ENCODE data around the gene LILRB3.
"Not testable (repeated sequence)": the region's sequence is repeated elsewhere in the genome, so short reads cannot be mapped to it uniquely, and the experiment has no call there.

Gene LILRB3

GRCh38 chr19:54222474-54223276, at the start of gene LILRB3:
Gene LILRB3 (minus strand): TSS chr19:54223007. CDS start chr19:54222976, 31 bp downstream.
- not testable (repeated sequence) for H3K27me3 ChIP-seq (ENCODE audit: low read depth, low read length); H3K4me1 ChIP-seq (ENCODE audit: control insufficient read depth in 1 of 2, insufficient read depth in 2 of 2, low read length in 2 of 2); H3K27ac ChIP-seq (ENCODE audit: low read length); H3K36me3 ChIP-seq (ENCODE audit: control insufficient read depth in 1 of 2, insufficient read depth in 2 of 2, low read length in 2 of 2); H3K9me3 ChIP-seq (ENCODE audit: control insufficient read depth in 1 of 2, low read length in 2 of 2)
- peak within 1 kb of the TSS in 1 of 2 donors; percentile 33 for H3K4me3 ChIP-seq (ENCODE audit: low read depth in 1 of 2, low read length in 2 of 2)

- not testable (repeated sequence) for H3K4me1 ChIP-seq (ENCODE audit: control insufficient read depth in 1 of 2, insufficient read depth in 2 of 2, low read length in 2 of 2); H3K36me3 ChIP-seq (ENCODE audit: control insufficient read depth in 1 of 2, insufficient read depth in 2 of 2, low read length in 2 of 2); H3K27me3 ChIP-seq (ENCODE audit: low read depth, low read length); H3K27ac ChIP-seq (ENCODE audit: low read length); H3K4me3 ChIP-seq (ENCODE audit: low read depth in 1 of 2, low read length in 2 of 2); H3K9me3 ChIP-seq (ENCODE audit: control insufficient read depth in 1 of 2, low read length in 2 of 2)
Observed at GRCh38 chr19:54272181-54272580, 49.4 kb upstream of the LILRB3 start.

- not testable (repeated sequence) for H3K27ac ChIP-seq (ENCODE audit: low read length)
Observed at GRCh38 chr19:54271587-54271986, 48.8 kb upstream of the LILRB3 start.

GRCh38 chr19:54271106-54271505, 48.3 kb upstream of the LILRB3 start:
- Histone ChIP-seq H3K9me3 (ENCODE audit: control insufficient read depth in 1 of 2, low read length in 2 of 2) (no peaks in the 10 kb centered on the region), H3K27ac (ENCODE audit: low read length) (no peak overlapping the region), H3K27me3 (ENCODE audit: low read depth, low read length) (no peaks in the 10 kb centered on the region), H3K4me1 (ENCODE audit: control insufficient read depth in 1 of 2, insufficient read depth in 2 of 2, low read length in 2 of 2) (no peaks in the 10 kb centered on the region), H3K4me3 (ENCODE audit: low read depth in 1 of 2, low read length in 2 of 2) (no peak overlapping the region), H3K36me3 (ENCODE audit: control insufficient read depth in 1 of 2, insufficient read depth in 2 of 2, low read length in 2 of 2) (no peaks in the 10 kb centered on the region)

More at GRCh38 chr19:54271587-54271986, 48.8 kb upstream of the LILRB3 start:
- not testable (repeated sequence) for H3K9me3 ChIP-seq (ENCODE audit: control insufficient read depth in 1 of 2, low read length in 2 of 2); H3K4me3 ChIP-seq (ENCODE audit: low read depth in 1 of 2, low read length in 2 of 2); H3K36me3 ChIP-seq (ENCODE audit: control insufficient read depth in 1 of 2, insufficient read depth in 2 of 2, low read length in 2 of 2); H3K27me3 ChIP-seq (ENCODE audit: low read depth, low read length); H3K4me1 ChIP-seq (ENCODE audit: control insufficient read depth in 1 of 2, insufficient read depth in 2 of 2, low read length in 2 of 2)

- Histone ChIP-seq H3K36me3 (ENCODE audit: control insufficient read depth in 1 of 2, insufficient read depth in 2 of 2, low read length in 2 of 2) (no peaks in the 10 kb centered on the region), H3K27ac (ENCODE audit: low read length) (no peak overlapping the region), H3K27me3 (ENCODE audit: low read depth, low read length) (no peaks in the 10 kb centered on the region), H3K4me3 (ENCODE audit: low read depth in 1 of 2, low read length in 2 of 2) (no peak overlapping the region), H3K4me1 (ENCODE audit: control insufficient read depth in 1 of 2, insufficient read depth in 2 of 2, low read length in 2 of 2) (no peaks in the 10 kb centered on the region), H3K9me3 (ENCODE audit: control insufficient read depth in 1 of 2, low read length in 2 of 2) (no peaks in the 10 kb centered on the region)
Observed at GRCh38 chr19:54268936-54269335, 46.1 kb upstream of the LILRB3 start.

- H3K9me3 ChIP-seq (ENCODE audit: control insufficient read depth in 1 of 2, low read length in 2 of 2), result no peaks in the 10 kb centered on the region
- no peaks in the 10 kb centered on the region for H3K4me1 ChIP-seq (ENCODE audit: control insufficient read depth in 1 of 2, insufficient read depth in 2 of 2, low read length in 2 of 2)
- H3K27ac ChIP-seq (ENCODE audit: low read length), result no peak overlapping the region
- H3K27me3 ChIP-seq (ENCODE audit: low read depth, low read length), result no peaks in the 10 kb centered on the region
- no peak overlapping the region for H3K4me3 ChIP-seq (ENCODE audit: low read depth in 1 of 2, low read length in 2 of 2)
- no peaks in the 10 kb centered on the region for H3K36me3 ChIP-seq (ENCODE audit: control insufficient read depth in 1 of 2, insufficient read depth in 2 of 2, low read length in 2 of 2)
Observed at GRCh38 chr19:54266133-54266532, 43.3 kb upstream of the LILRB3 start.

GRCh38 chr19:54262470-54262869, 39.7 kb upstream of the LILRB3 start:
- Histone ChIP-seq H3K36me3 (ENCODE audit: control insufficient read depth in 1 of 2, insufficient read depth in 2 of 2, low read length in 2 of 2) (no peaks in the 10 kb centered on the region), H3K27me3 (ENCODE audit: low read depth, low read length) (no peaks in the 10 kb centered on the region), H3K4me1 (ENCODE audit: control insufficient read depth in 1 of 2, insufficient read depth in 2 of 2, low read length in 2 of 2) (no peaks in the 10 kb centered on the region), H3K4me3 (ENCODE audit: low read depth in 1 of 2, low read length in 2 of 2) (no peak overlapping the region), H3K9me3 (ENCODE audit: control insufficient read depth in 1 of 2, low read length in 2 of 2) (no peaks in the 10 kb centered on the region), H3K27ac (ENCODE audit: low read length) (no peak overlapping the region)

- no peaks in the 10 kb centered on the region for H3K4me1 ChIP-seq (ENCODE audit: control insufficient read depth in 1 of 2, insufficient read depth in 2 of 2, low read length in 2 of 2)
- no peaks in the 10 kb centered on the region for H3K36me3 ChIP-seq (ENCODE audit: control insufficient read depth in 1 of 2, insufficient read depth in 2 of 2, low read length in 2 of 2)
- H3K27ac ChIP-seq (ENCODE audit: low read length), result no peak overlapping the region
- no peaks in the 10 kb centered on the region for H3K27me3 ChIP-seq (ENCODE audit: low read depth, low read length)
- H3K9me3 ChIP-seq (ENCODE audit: control insufficient read depth in 1 of 2, low read length in 2 of 2), result no peaks in the 10 kb centered on the region
- H3K4me3 ChIP-seq (ENCODE audit: low read depth in 1 of 2, low read length in 2 of 2), result no peak overlapping the region
Observed at GRCh38 chr19:54262066-54262465, 39.3 kb upstream of the LILRB3 start.

- Histone ChIP-seq H3K36me3 (ENCODE audit: control insufficient read depth in 1 of 2, insufficient read depth in 2 of 2, low read length in 2 of 2) (no peaks in the 10 kb centered on the region), H3K4me3 (ENCODE audit: low read depth in 1 of 2, low read length in 2 of 2) (no peak within 1 kb of the TSS), H3K9me3 (ENCODE audit: control insufficient read depth in 1 of 2, low read length in 2 of 2) (no peaks in the 10 kb centered on the region), H3K27ac (ENCODE audit: low read length) (no peak within 1 kb of the TSS), H3K4me1 (ENCODE audit: control insufficient read depth in 1 of 2, insufficient read depth in 2 of 2, low read length in 2 of 2) (no peaks in the 10 kb centered on the region), H3K27me3 (ENCODE audit: low read depth, low read length) (no peaks in the 10 kb centered on the region)
Observed at GRCh38 chr19:54257116-54257480, 34.3 kb upstream of the LILRB3 start, which contains the start of gene LILRB5. Gene LILRB5 (minus strand): TSS chr19:54257273. CDS start chr19:54257193, 80 bp downstream.

- no peak overlapping the region for H3K4me3 ChIP-seq (ENCODE audit: low read depth in 1 of 2, low read length in 2 of 2)
- H3K4me1 ChIP-seq (ENCODE audit: control insufficient read depth in 1 of 2, insufficient read depth in 2 of 2, low read length in 2 of 2), result no peaks in the 10 kb centered on the region
- H3K36me3 ChIP-seq (ENCODE audit: control insufficient read depth in 1 of 2, insufficient read depth in 2 of 2, low read length in 2 of 2), result no peaks in the 10 kb centered on the region
- no peaks in the 10 kb centered on the region for H3K27me3 ChIP-seq (ENCODE audit: low read depth, low read length)
- no peak overlapping the region for H3K27ac ChIP-seq (ENCODE audit: low read length)
- no peaks in the 10 kb centered on the region for H3K9me3 ChIP-seq (ENCODE audit: control insufficient read depth in 1 of 2, low read length in 2 of 2)
Observed at GRCh38 chr19:54256250-54257115, 33.7 kb upstream of the LILRB3 start.

GRCh38 chr19:54255105-54255775, 32.4 kb upstream of the LILRB3 start:
- no peaks in the 10 kb centered on the region for H3K36me3 ChIP-seq (ENCODE audit: control insufficient read depth in 1 of 2, insufficient read depth in 2 of 2, low read length in 2 of 2)
- H3K27me3 ChIP-seq (ENCODE audit: low read depth, low read length), result no peaks in the 10 kb centered on the region
- no peaks in the 10 kb centered on the region for H3K4me1 ChIP-seq (ENCODE audit: control insufficient read depth in 1 of 2, insufficient read depth in 2 of 2, low read length in 2 of 2)
- H3K9me3 ChIP-seq (ENCODE audit: control insufficient read depth in 1 of 2, low read length in 2 of 2), result no peaks in the 10 kb centered on the region
- H3K4me3 ChIP-seq (ENCODE audit: low read depth in 1 of 2, low read length in 2 of 2), result no peak overlapping the region
- H3K27ac ChIP-seq (ENCODE audit: low read length), result no peak overlapping the region

Measured in muscle layer of duodenum (tissue), 2 donors.